Neural crest cell (in vitro differentiated cells): ENCODE measurements around the gene TSHZ2. TPM values are rescaled to one million over a fixed set of nuclear protein-coding genes. Genes with fewer than 3 reads are reported as not detected.
A peak's percentile ranks its signal among the peaks of the same experiment; 100 is the strongest.
"Not testable (repeated sequence)": the region's sequence is repeated elsewhere in the genome, so short reads cannot be mapped to it uniquely, and the experiment has no call there.

ENCODE experiments used
- DNase-seq: peaks from one replicate; pipeline ENCODE4 v3.0.0; 2021; ENCODE audit warnings: low read depth, mixed read lengths, low spot score
- H3K27ac Mint-ChIP-seq: one replicate; pipeline ENCODE4 v1.8.0; 2021; ENCODE audit warnings: mild to moderate bottlenecking, mixed read lengths; ENCODE audit not compliant: unreplicated experiment
- H3K27me3 Mint-ChIP-seq: 2 replicates; pipeline ENCODE4 v1.8.0; 2021; ENCODE audit warnings: low read depth, mild to moderate bottlenecking, mixed read lengths
- H3K36me3 Mint-ChIP-seq: 2 replicates; pipeline ENCODE4 v1.8.0; 2021; ENCODE audit warnings: low read depth, mild to moderate bottlenecking, mixed read lengths
- H3K4me1 Mint-ChIP-seq: 2 replicates; pipeline ENCODE4 v1.8.0; 2021; ENCODE audit warnings: mixed read lengths
- H3K4me3 Mint-ChIP-seq: one replicate; pipeline ENCODE4 v1.8.0; 2021; ENCODE audit warnings: mild to moderate bottlenecking, mixed read lengths
- H3K9me3 Mint-ChIP-seq: 2 replicates; pipeline ENCODE4 v1.8.0; 2021; ENCODE audit warnings: mixed read lengths
- total RNA-seq: library from RNA; stranded (reverse); gene quantifications from 2 replicates; pipeline ENCODE4 v1.2.1, GENCODE V29; 2021
- TF ChIP-seq, protein P1 (sequence below): fragments of 200-600 bp; sonication (generic); conservative IDR thresholded peaks from 2 replicates; pipeline ENCODE4 v1.5.0; 2021; ENCODE audit warnings: antibody characterized with exemption, mild to moderate bottlenecking

The TSHZ2 gene
- total RNA-seq, 1 donor from 2014 or later = 6.4 TPM

DNA sequence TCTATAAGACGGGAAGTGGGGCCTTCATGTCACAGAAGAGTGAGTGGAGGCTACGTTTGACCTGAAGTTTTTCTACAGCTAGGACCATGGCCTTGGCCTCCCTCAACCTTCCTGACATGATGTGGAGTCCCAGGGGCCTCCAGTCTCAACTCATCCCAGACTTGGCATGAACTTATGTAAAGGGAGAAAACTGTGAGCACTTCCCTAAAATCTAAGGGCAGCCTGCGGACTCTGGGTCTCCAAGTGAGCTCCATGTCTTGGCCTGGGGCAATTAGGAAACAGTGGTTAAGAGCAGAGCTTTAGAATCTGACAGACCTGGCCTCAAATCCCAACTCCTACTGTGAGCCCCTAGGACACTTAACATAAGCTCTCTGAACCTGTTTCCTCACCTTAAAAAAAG, 439.0 kb downstream of the TSHZ2 start:
- DNase-seq = no peak
- no peaks in the 10 kb centered on the region for H3K9me3 Mint-ChIP-seq
- peaks cover 41% of the 10 kb centered on the region for H3K4me1 Mint-ChIP-seq
- H3K4me3 Mint-ChIP-seq = no peak overlapping the region
- TF ChIP-seq, protein P1, sequence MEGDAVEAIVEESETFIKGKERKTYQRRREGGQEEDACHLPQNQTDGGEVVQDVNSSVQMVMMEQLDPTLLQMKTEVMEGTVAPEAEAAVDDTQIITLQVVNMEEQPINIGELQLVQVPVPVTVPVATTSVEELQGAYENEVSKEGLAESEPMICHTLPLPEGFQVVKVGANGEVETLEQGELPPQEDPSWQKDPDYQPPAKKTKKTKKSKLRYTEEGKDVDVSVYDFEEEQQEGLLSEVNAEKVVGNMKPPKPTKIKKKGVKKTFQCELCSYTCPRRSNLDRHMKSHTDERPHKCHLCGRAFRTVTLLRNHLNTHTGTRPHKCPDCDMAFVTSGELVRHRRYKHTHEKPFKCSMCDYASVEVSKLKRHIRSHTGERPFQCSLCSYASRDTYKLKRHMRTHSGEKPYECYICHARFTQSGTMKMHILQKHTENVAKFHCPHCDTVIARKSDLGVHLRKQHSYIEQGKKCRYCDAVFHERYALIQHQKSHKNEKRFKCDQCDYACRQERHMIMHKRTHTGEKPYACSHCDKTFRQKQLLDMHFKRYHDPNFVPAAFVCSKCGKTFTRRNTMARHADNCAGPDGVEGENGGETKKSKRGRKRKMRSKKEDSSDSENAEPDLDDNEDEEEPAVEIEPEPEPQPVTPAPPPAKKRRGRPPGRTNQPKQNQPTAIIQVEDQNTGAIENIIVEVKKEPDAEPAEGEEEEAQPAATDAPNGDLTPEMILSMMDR = no peak
- H3K27ac Mint-ChIP-seq = no peak overlapping the region
- no peaks in the 10 kb centered on the region for H3K36me3 Mint-ChIP-seq
- no peaks in the 10 kb centered on the region for H3K27me3 Mint-ChIP-seq

DNA sequence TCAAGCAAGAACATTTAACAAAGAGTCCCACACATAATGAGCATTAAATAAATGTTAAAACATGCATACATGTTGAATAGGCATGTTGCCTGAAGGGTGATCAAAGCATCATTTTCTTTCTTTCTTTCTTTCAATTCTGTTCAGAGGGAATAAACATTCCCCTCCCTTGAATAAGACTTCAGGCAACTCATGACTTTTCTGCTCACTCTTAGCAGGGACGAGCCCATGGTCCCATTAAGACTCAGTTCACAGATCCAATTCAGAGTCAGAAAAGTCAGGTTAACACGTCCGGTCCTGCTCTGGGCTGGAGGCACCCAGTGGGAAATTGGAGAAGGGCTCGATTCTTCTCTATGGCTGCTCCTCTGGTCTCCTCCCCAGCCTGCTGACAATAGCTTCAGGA, 439.7 kb downstream of the TSHZ2 start:
- Mint-ChIP-seq H3K36me3 (no peaks in the 10 kb centered on the region), H3K4me1 (peaks cover 39% of the 10 kb centered on the region), H3K9me3 (no peaks in the 10 kb centered on the region), H3K4me3 (no peak overlapping the region), H3K27me3 (no peaks in the 10 kb centered on the region), H3K27ac (no peak overlapping the region)
- no peak for DNase-seq
- TF ChIP-seq, protein P1 = no peak

DNA sequence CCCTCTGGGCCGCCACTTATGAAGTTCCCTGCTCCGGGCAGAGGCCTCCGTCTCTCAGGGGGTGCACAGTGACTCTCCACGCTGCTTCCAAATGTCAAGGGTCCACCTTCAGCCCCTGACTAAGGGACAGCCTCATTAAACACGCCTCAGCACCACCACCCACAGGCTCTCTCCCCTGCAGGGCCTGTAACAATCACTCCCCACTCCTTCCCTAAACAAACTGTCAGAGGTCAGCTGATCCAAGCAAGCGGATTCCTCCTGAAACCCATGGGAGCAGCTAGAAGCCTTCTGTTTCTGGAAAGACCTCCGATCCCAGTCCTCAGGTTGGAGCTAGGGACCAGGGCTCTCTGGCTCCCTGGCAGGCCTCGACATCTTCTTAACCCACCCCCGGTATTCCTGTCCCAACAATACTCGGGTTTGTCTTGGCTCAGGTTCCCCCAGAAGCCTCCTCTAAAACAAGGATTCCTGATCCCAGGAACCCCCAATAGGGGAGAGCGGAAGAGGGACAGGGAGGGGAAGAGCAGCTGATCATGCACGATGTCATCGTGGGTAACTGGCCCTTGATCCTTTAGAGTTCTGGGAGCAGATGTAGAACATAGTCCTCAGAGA, 440.5 kb downstream of the TSHZ2 start:
- Mint-ChIP-seq H3K4me3 (no peak overlapping the region), H3K36me3 (no peaks in the 10 kb centered on the region), H3K9me3 (no peaks in the 10 kb centered on the region), H3K27ac (no peak overlapping the region), H3K4me1 (peaks cover 35% of the 10 kb centered on the region), H3K27me3 (no peaks in the 10 kb centered on the region)
- TF ChIP-seq, protein P1 = no peak
- no peak for DNase-seq

DNA sequence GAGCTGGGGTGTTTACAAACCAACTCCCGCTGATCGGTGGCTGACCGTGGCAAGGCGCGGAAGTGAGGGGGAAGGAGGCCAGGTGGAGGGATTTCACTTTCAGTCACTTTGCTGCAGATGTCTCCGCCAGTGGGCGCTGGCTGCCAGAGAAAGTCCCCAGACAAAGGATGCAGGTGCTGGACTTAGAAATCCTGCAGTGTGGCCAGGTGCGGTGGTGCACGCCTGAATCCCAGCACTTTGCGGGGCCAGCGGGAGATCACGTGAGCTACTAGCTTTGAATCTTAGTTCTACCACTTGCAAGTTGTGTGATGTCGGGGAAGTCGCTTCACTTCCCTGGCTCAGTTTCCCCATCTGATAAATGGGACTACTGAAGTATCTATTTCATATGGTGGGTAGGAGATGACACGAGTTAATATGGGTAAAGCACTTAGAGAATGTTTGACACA, 441.1 kb downstream of the TSHZ2 start:
- no peak overlapping the region for H3K4me3 Mint-ChIP-seq
- H3K4me1 Mint-ChIP-seq = peaks cover 32% of the 10 kb centered on the region
- H3K27me3 Mint-ChIP-seq = no peaks in the 10 kb centered on the region
- no peak overlapping the region for H3K27ac Mint-ChIP-seq
- no peak for DNase-seq
- no peaks in the 10 kb centered on the region for H3K36me3 Mint-ChIP-seq
- TF ChIP-seq, protein P1 = peak; percentile 54
- H3K9me3 Mint-ChIP-seq = no peaks in the 10 kb centered on the region

DNA sequence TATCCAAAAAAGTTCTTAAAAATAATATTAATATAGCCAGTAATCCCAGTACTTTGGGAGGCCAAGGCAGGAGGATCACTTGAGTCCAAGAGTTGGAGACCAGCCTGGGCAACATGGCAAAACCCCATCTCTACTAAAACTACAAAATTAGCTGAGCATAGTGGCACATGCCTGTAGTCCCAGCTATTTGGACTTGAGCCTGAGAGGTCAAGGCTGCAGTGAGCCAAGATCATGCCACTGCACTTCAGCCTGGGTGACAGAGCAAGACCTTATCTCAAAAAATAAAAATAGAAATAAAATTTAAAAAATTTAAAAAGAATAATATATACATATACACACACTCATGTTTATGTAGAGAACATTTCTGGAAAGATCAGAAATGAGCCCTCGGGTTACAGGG, 441.7 kb downstream of the TSHZ2 start:
- peaks cover 25% of the 10 kb centered on the region for H3K4me1 Mint-ChIP-seq
- not testable (repeated sequence) for H3K9me3 Mint-ChIP-seq, H3K27ac Mint-ChIP-seq, H3K4me3 Mint-ChIP-seq, DNase-seq, H3K27me3 Mint-ChIP-seq, H3K36me3 Mint-ChIP-seq

DNA sequence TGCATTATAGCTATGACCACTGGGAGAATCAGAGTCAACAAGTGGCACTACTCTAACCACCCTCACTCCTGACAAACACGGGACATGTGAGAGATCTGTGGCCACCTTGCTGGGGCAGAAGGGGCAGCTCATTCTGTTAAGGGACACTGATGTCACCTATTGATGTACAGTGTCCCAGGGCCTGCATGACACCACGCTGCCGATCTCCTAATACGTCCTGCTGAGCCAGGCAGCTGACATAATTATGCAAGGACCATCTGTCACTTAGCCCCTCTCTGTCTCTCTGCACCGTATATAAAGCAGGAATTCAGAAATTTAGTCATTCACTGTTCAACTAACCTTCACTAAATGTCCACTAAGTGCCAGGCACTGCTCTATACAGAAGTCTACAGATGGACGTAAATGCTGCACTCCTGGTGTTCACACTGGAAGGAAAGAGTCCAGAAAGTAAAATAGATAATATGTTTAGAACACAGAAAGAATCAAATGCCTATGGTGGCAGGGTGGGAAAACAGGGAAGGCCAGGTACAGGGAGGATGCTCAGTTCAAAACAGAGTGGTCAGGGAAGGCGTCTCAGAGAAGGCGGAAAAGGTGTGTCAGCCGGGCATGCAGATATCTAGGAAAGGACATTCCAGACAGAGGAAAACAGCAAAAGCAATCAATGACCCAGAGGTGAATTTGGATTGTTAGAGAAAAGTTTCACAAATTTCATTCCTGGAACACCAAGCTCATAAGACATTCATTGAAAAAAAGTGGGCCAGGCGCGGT, 447.7 kb downstream of the TSHZ2 start:
- H3K27ac Mint-ChIP-seq = no peak overlapping the region
- peaks cover 2% of the 10 kb centered on the region for H3K9me3 Mint-ChIP-seq
- peaks cover 4% of the 10 kb centered on the region for H3K36me3 Mint-ChIP-seq
- TF ChIP-seq, protein P1 = no peak
- H3K4me3 Mint-ChIP-seq = no peak overlapping the region
- DNase-seq = no peak
- no peaks in the 10 kb centered on the region for H3K27me3 Mint-ChIP-seq
- no peaks in the 10 kb centered on the region for H3K4me1 Mint-ChIP-seq
